Thyroid gland (tissue), 4 donors: ENCODE measurements around the gene MIGA2. TPM values are rescaled to one million over a fixed set of nuclear protein-coding genes. Genes with fewer than 3 reads are reported as not detected.
"Not testable (repeated sequence)": the region's sequence is repeated elsewhere in the genome, so short reads cannot be mapped to it uniquely, and the experiment has no call there.

Experiments
- DNase-seq, 2 donors: peaks; one replicate each; pipeline ENCODE4 v3.0.0-alpha.2; 2019
- H3K27ac ChIP-seq, 3 donors: fragments of 200-600 bp; sonication (generic); 1 replicate in 2 of 3; 2 replicates in 1 of 3; pipeline ENCODE4 v1.5.1; 2016 to 2019; ENCODE audit warnings: mild to moderate bottlenecking in 1 of 3, moderate library complexity in 1 of 3
- H3K27me3 ChIP-seq: fragments of 200-600 bp; sonication (generic); one replicate; pipeline ENCODE4 v1.5.1; 2019
- H3K36me3 ChIP-seq, 2 donors: fragments of 200-600 bp; sonication (generic); one replicate each; pipeline ENCODE4 v1.5.1; 2016 to 2019
- H3K4me1 ChIP-seq, 2 donors: fragments of 200-600 bp; sonication (generic); one replicate each; pipeline ENCODE4 v1.5.1; 2017 to 2019
- H3K4me3 ChIP-seq, 3 donors: fragments of 200-600 bp; sonication (generic); replicated peaks in 1 of 3; 1 replicate in 2 of 3; 2 replicates in 1 of 3; pipeline ENCODE4 v1.5.1; 2016; ENCODE audit warnings: mild to moderate bottlenecking in 1 of 3
- H3K9me3 ChIP-seq: fragments of 200-600 bp; sonication (generic); one replicate; pipeline ENCODE4 v1.5.1; 2017
- CTCF ChIP-seq, 6 experiments: fragments of 200-600 bp in 3 of 6; fragments of 450-650 bp in 3 of 6; sonication (generic) in 3 of 6; IDR thresholded peaks; one replicate each; pipeline ENCODE4 v1.5.1; 2016 to 2019; ENCODE audit warnings: antibody characterized with exemption in 6 of 6, mild to moderate bottlenecking in 2 of 6, inconsistent platforms in 1 of 6, moderate library complexity in 1 of 6
- POLR2A ChIP-seq, 2 donors: fragments of 450-650 bp; IDR thresholded peaks; one replicate each; pipeline ENCODE4 v1.6.1; 2017; ENCODE audit warnings: antibody characterized with exemption in 2 of 2, mild to moderate bottlenecking in 2 of 2, moderate library complexity in 1 of 2
- WGBS, 2 donors: methylation state at CpG; one replicate each; pipeline ENCODE4 v1.1.5; 2017; 5-methylcytosine and 5-hydroxymethylcytosine counted together
- intact Hi-C: fragments of 100-400 bp; cut with DNase I; formaldehyde crosslinking; loops from one replicate; pipeline ENCODE4 v1.15.1; 2023
- total RNA-seq, 4 donors: library from RNA; depleted of rRNA; stranded (reverse); fragments of >200 nt; gene quantifications; one replicate each; pipeline ENCODE4 v1.2.3, GENCODE V29; 2016

MIGA2 gene
- total RNA-seq, 4 donors from 2014 or later = 23.9 to 78.8 (median 50.0) TPM

GRCh38 chr9:129111528-129112151, 75.2 kb downstream of the MIGA2 start:
- H3K4me1 ChIP-seq = peaks cover 22 to 24% of the 10 kb centered on the region in 2 donors
- H3K27me3 ChIP-seq = no peaks in the 10 kb centered on the region
- DNase-seq = peak; percentile 41 to 51
- H3K27ac ChIP-seq = peak overlapping the region; percentile 90 to 97 (median 95)
- TF ChIP-seq POLR2A (IDR thresholded peaks at IDR 0.05) (no peak), CTCF (IDR thresholded peaks at IDR 0.05) (no peak)
- peaks cover 0 to 6% of the 10 kb centered on the region in 2 donors for H3K36me3 ChIP-seq
- no peaks in the 10 kb centered on the region for H3K9me3 ChIP-seq
- intact Hi-C loops = no loop called here
- 1 to 2% methylated on average over 32 to 36 of the region's 37 CpGs for WGBS, 2 donors
- peak overlapping the region; percentile 73 to 97 (median 96) for H3K4me3 ChIP-seq

GRCh38 chr9:129112526-129112925, 76.1 kb downstream of the MIGA2 start:
- DNase-seq, H3K27ac ChIP-seq, H3K36me3 ChIP-seq, H3K27me3 ChIP-seq, H3K9me3 ChIP-seq, intact Hi-C loops: not testable (repeated sequence)
- Histone ChIP-seq H3K4me1 (peaks cover 22 to 24% of the 10 kb centered on the region in 2 donors), H3K4me3 (peak overlapping the region in 1 of 3 donors; percentile 73)
- WGBS, 2 donors = 91 to 93% methylated on average over 17 of the region's 17 CpGs

GRCh38 chr9:129113645-129114304, 77.3 kb downstream of the MIGA2 start:
- 89 to 93% methylated on average over 17 of the region's 17 CpGs for WGBS, 2 donors
- DNase-seq = no peak
- Histone ChIP-seq H3K4me1 (peaks cover 20 to 24% of the 10 kb centered on the region in 2 donors), H3K27me3 (no peaks in the 10 kb centered on the region), H3K9me3 (no peaks in the 10 kb centered on the region), H3K36me3 (no peaks in the 10 kb centered on the region), H3K27ac (no peak overlapping the region), H3K4me3 (no peak overlapping the region)
- no peak for TF ChIP-seq CTCF (IDR thresholded peaks at IDR 0.05)
- TF ChIP-seq POLR2A (IDR thresholded peaks at IDR 0.05) = no peak
- intact Hi-C loops = no loop called here

GRCh38 chr9:129118799-129119198, 82.4 kb downstream of the MIGA2 start:
- intact Hi-C loops = no loop called here
- Histone ChIP-seq H3K9me3 (no peaks in the 10 kb centered on the region), H3K4me3 (no peak overlapping the region), H3K27ac (no peak overlapping the region), H3K27me3 (no peaks in the 10 kb centered on the region), H3K36me3 (peaks cover 13 to 20% of the 10 kb centered on the region in 2 donors), H3K4me1 (peaks cover 0 to under 1% of the 10 kb centered on the region in 2 donors)
- TF ChIP-seq POLR2A (IDR thresholded peaks at IDR 0.05) (no peak), CTCF (IDR thresholded peaks at IDR 0.05) (no peak)
- no peak for DNase-seq
- WGBS, 2 donors = 77 to 78% methylated on average over 4 of the region's 4 CpGs

- Histone ChIP-seq H3K9me3 (no peaks in the 10 kb centered on the region), H3K4me1 (no peaks in the 10 kb centered on the region), H3K27me3 (no peaks in the 10 kb centered on the region), H3K36me3 (peaks cover 13 to 25% of the 10 kb centered on the region in 2 donors), H3K4me3 (no peak overlapping the region), H3K27ac (no peak overlapping the region)
- intact Hi-C loops = no loop called here
- WGBS, 2 donors = 86 to 87% methylated on average over 3 of the region's 3 CpGs
- TF ChIP-seq CTCF (IDR thresholded peaks at IDR 0.05) (no peak), POLR2A (IDR thresholded peaks at IDR 0.05) (no peak)
- DNase-seq = no peak
Measured at GRCh38 chr9:129121483-129121882, 85.1 kb downstream of the MIGA2 start.

Other genes starting within 250 kb of the MIGA2 start
- gene TBC1D13, start 249.4 kb upstream of the MIGA2 start, total RNA-seq = 10 to 100 TPM; 18.6 to 32.1 (median 27.6) TPM
- 10 to 100 TPM; 15.2 to 74.6 (median 40.1) TPM for gene ENDOG, start 218.1 kb upstream of the MIGA2 start, total RNA-seq
- 10 to 100 TPM; 16.7 to 38.4 (median 27.4) TPM for gene SPOUT1, start 206.8 kb upstream of the MIGA2 start, total RNA-seq
- 10 to 100 TPM in 3 of 4 donors, 1 to 10 TPM in 1; 5.8 to 12.6 (median 12.3) TPM for gene KYAT1, start 154.7 kb upstream of the MIGA2 start, total RNA-seq
- 10 to 100 TPM; 56.3 to 65.6 (median 61.5) TPM for gene LRRC8A, start 154.5 kb upstream of the MIGA2 start, total RNA-seq
- gene PHYHD1, start 115.6 kb upstream of the MIGA2 start, total RNA-seq = 10 to 100 TPM; 10.1 to 65.3 (median 39.4) TPM
- 10 to 100 TPM; 21.1 to 25.2 (median 22.2) TPM for gene DOLK, start 89.0 kb upstream of the MIGA2 start, total RNA-seq
- 10 to 100 TPM; 27.1 to 78.2 (median 35.8) TPM for gene NUP188, start 88.9 kb upstream of the MIGA2 start, total RNA-seq
- gene SH3GLB2, start 8.3 kb upstream of the MIGA2 start, total RNA-seq = 100 to 1,000 TPM in 1 of 4 donors, 10 to 100 TPM in 3; 89.5 to 139 (median 93.7) TPM
- 10 to 100 TPM in 1 of 4 donors, 1 to 10 TPM in 3; 6.0 to 10.9 (median 8.3) TPM for gene DOLPP1, start 44.5 kb downstream of the MIGA2 start, total RNA-seq
- gene CRAT, start 74.2 kb downstream of the MIGA2 start, total RNA-seq = 10 to 100 TPM; 44.0 to 59.0 (median 54.1) TPM
- 100 to 1,000 TPM in 2 of 4 donors, 10 to 100 TPM in 2; 45.0 to 117 (median 89.5) TPM for gene PTPA, start 74.8 kb downstream of the MIGA2 start, total RNA-seq
- gene IER5L, start 141.6 kb downstream of the MIGA2 start, total RNA-seq = 10 to 100 TPM in 3 of 4 donors, 1 to 10 TPM in 1; 7.8 to 20.2 (median 12.6) TPM